C4-2B (cell line): ENCODE data around the gene KCNK17.

Source experiments
- H3K27ac ChIP-seq: fragments of 450-650 bp; 2 replicates; pipeline ENCODE4 v1.5.1; 2017
- ZFX ChIP-seq: fragments of 450-650 bp; IDR thresholded peaks from 2 replicates; pipeline ENCODE4 v1.6.1; 2017
- TF ChIP-seq, protein P1 (sequence below): fragments of 450-650 bp; conservative IDR thresholded peaks from 2 replicates; pipeline ENCODE4 v1.5.1; 2017; ENCODE audit warnings: mild to moderate bottlenecking

Gene KCNK17

DNA sequence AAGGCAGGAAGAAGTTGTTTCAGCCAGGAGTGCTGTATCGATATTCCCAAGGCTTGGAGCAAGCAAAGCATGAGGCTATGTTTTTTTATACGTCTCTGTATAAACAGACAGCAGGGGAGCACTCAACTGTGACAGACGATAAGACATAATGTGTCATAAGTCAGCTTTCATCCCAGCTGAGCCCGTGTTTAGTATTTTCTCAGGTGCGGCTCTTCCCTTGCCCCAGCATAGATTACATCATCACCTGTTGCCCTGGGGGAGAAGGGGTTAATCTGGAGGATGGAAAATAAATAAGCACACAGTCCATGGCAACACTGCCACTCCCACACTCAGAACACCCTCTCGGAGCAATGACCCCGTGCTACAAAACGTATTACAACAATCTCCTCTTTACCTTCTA, 62.8 kb downstream of the KCNK17 start:
- TF ChIP-seq, protein P1, sequence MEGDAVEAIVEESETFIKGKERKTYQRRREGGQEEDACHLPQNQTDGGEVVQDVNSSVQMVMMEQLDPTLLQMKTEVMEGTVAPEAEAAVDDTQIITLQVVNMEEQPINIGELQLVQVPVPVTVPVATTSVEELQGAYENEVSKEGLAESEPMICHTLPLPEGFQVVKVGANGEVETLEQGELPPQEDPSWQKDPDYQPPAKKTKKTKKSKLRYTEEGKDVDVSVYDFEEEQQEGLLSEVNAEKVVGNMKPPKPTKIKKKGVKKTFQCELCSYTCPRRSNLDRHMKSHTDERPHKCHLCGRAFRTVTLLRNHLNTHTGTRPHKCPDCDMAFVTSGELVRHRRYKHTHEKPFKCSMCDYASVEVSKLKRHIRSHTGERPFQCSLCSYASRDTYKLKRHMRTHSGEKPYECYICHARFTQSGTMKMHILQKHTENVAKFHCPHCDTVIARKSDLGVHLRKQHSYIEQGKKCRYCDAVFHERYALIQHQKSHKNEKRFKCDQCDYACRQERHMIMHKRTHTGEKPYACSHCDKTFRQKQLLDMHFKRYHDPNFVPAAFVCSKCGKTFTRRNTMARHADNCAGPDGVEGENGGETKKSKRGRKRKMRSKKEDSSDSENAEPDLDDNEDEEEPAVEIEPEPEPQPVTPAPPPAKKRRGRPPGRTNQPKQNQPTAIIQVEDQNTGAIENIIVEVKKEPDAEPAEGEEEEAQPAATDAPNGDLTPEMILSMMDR, result no peak
- TF ChIP-seq ZFX, result no peak

GRCh38 chr6:39250507-39250906, 63.7 kb downstream of the KCNK17 start:
- no peak overlapping the region for H3K27ac ChIP-seq
- TF ChIP-seq, protein P1, result no peak
- TF ChIP-seq ZFX, result no peak

More for the DNA sequence above, 62.8 kb downstream of the KCNK17 start:
- H3K27ac ChIP-seq, result no peak overlapping the region

- H3K27ac ChIP-seq, result no peak overlapping the region
- no peak for TF ChIP-seq ZFX
Observed at GRCh38 chr6:39249278-39249677, 64.9 kb downstream of the KCNK17 start.
